Measurements from ENCODE around the gene HERC2. TPM values are rescaled to one million over a fixed set of nuclear protein-coding genes. Genes with fewer than 3 reads are reported as not detected.

HERC2 gene
- total and polyA plus RNA-seq, 4 donors, result 17.9 to 76.0 (median 39.8) TPM

DNA sequence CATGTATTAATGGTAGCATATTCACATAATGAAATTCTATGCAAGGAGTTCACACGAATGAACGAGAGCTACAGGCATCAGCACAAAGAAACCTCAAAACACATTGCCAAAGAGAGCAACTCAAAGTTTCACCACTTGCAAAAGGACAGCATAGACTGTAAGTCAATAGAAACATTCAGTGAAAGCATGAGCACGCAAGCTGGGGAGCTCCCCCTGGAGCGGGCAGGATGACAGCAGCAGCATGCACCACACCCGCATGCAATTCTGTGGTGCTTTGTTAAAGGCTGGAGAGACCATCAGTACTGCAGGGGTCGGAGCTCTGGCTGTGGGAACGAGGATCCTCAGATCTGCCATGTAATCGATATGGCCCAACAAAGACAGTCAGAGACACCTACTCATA is 241.6 kb downstream of the HERC2 start:
- WGBS, 2 donors, result 78% methylated on average over 8 of the region's 8 CpGs
- H3K4me3 ChIP-seq, result no peak overlapping the region
- H3K27me3 ChIP-seq (ENCODE audit: control insufficient read depth in 3 of 3, insufficient read depth in 3 of 3, low read length in 2 of 3), result no peaks in the 10 kb centered on the region
- DNase-seq (peak in 2 of 3 donors; percentile 18 to 33), ATAC-seq (ENCODE audit: insufficient read depth, low FRiP score) (no peak)
- H3K36me3 ChIP-seq (ENCODE audit: control insufficient read depth in 4 of 4, insufficient read depth in 4 of 4, low read length in 4 of 4), result peaks cover 0 to 4% (median 2%) of the 10 kb centered on the region in 4 donors
- TF ChIP-seq, protein P1, sequence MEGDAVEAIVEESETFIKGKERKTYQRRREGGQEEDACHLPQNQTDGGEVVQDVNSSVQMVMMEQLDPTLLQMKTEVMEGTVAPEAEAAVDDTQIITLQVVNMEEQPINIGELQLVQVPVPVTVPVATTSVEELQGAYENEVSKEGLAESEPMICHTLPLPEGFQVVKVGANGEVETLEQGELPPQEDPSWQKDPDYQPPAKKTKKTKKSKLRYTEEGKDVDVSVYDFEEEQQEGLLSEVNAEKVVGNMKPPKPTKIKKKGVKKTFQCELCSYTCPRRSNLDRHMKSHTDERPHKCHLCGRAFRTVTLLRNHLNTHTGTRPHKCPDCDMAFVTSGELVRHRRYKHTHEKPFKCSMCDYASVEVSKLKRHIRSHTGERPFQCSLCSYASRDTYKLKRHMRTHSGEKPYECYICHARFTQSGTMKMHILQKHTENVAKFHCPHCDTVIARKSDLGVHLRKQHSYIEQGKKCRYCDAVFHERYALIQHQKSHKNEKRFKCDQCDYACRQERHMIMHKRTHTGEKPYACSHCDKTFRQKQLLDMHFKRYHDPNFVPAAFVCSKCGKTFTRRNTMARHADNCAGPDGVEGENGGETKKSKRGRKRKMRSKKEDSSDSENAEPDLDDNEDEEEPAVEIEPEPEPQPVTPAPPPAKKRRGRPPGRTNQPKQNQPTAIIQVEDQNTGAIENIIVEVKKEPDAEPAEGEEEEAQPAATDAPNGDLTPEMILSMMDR (IDR thresholded peaks at IDR 0.05; ENCODE audit: control extremely low read depth, extremely low read depth), result no peak
- peaks cover 0 to 9% (median 0%) of the 10 kb centered on the region in 4 donors for H3K9me3 ChIP-seq (ENCODE audit: control insufficient read depth in 4 of 4, insufficient read depth in 3 of 4, low read length in 3 of 4)
- H3K4me1 ChIP-seq (ENCODE audit: control insufficient read depth in 5 of 5, insufficient read depth in 5 of 5, low read length in 5 of 5), result no peaks in the 10 kb centered on the region
- no peak overlapping the region for H3K9ac ChIP-seq (ENCODE audit: insufficient read depth in 1 of 2, low read length in 2 of 2)
- H3K27ac ChIP-seq (ENCODE audit: low read depth in 1 of 2, low read length in 1 of 2), result no peak overlapping the region

DNA sequence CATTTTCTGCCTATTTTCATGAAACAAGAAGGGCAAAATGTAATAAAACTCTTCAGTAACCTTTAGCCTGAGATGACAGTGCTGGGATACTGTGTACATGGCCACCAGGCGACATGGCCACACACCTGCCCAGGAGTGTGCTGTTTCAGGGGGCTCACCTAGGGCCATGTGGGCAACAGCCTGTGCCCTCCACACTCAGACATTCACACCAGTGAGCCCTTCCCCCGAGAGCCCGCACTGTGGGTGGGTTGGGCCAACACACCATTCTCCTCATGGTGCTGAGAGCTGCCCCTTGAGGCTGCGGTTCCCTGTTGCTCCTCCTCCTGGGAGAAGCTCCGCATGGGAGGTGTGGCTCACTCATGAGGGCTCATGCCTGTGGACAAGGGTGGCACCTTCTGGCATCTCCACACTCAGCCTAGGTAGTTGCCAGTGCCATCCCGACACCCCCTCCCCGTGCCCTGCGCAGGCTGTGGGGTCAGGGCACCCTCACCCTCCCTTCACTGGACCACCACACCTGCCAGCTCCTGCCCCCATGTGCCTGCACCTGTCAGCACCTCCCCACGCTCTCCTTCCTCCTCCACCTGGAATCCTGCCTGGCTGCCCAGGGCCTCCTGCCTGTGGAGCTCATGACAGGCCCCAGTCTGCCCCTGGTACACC is 242.5 kb downstream of the HERC2 start:
- Histone ChIP-seq H3K36me3 (ENCODE audit: control insufficient read depth in 4 of 4, insufficient read depth in 4 of 4, low read length in 4 of 4) (peaks cover 0 to 4% (median 2%) of the 10 kb centered on the region in 4 donors), H3K4me3 (no peak overlapping the region), H3K4me1 (ENCODE audit: control insufficient read depth in 5 of 5, insufficient read depth in 5 of 5, low read length in 5 of 5) (no peaks in the 10 kb centered on the region), H3K9me3 (ENCODE audit: control insufficient read depth in 4 of 4, insufficient read depth in 3 of 4, low read length in 3 of 4) (peaks cover 0 to 9% (median 0%) of the 10 kb centered on the region in 4 donors), H3K27ac (ENCODE audit: low read depth in 1 of 2, low read length in 1 of 2) (no peak overlapping the region), H3K27me3 (ENCODE audit: control insufficient read depth in 3 of 3, insufficient read depth in 3 of 3, low read length in 2 of 3) (no peaks in the 10 kb centered on the region), H3K9ac (ENCODE audit: insufficient read depth in 1 of 2, low read length in 2 of 2) (no peak overlapping the region)
- ATAC-seq (ENCODE audit: insufficient read depth, low FRiP score) (no peak), DNase-seq (no peak)
- TF ChIP-seq, protein P1 (IDR thresholded peaks at IDR 0.05; ENCODE audit: control extremely low read depth, extremely low read depth), result no peak
- WGBS, 2 donors, result 84 to 90% methylated on average over 9 of the region's 9 CpGs

DNA sequence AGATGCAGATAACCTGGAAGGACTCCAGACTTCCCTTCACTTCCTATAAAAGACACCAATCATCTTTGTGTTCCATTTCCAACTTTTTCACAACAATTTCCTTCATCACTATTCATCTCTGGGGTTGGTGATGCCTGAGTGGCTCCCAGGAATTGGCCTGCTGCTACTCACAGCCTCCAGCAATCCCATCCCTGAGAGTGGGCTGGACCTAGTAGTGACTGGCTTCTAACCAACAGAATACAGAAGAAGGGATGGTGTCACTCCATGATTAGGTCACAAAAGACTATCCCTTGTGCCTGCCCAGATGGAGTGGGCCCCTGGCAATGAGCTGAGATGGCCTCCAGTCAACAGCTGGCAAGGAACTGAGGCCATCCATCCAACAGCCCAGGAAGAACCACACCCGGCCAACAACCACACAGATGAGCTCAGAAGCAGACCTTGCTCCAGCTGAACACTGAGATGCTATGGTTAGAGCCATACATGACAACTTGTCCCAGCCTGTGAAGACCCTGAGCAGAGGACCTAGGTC is 243.7 kb downstream of the HERC2 start:
- Histone ChIP-seq H3K4me3 (no peak overlapping the region), H3K9me3 (ENCODE audit: control insufficient read depth in 4 of 4, insufficient read depth in 3 of 4, low read length in 3 of 4) (peaks cover 0 to 7% (median 0%) of the 10 kb centered on the region in 4 donors), H3K9ac (ENCODE audit: insufficient read depth in 1 of 2, low read length in 2 of 2) (no peak overlapping the region), H3K27me3 (ENCODE audit: control insufficient read depth in 3 of 3, insufficient read depth in 3 of 3, low read length in 2 of 3) (no peaks in the 10 kb centered on the region), H3K36me3 (ENCODE audit: control insufficient read depth in 4 of 4, insufficient read depth in 4 of 4, low read length in 4 of 4) (peaks cover 0 to 4% (median 2%) of the 10 kb centered on the region in 4 donors), H3K27ac (ENCODE audit: low read depth in 1 of 2, low read length in 1 of 2) (no peak overlapping the region), H3K4me1 (ENCODE audit: control insufficient read depth in 5 of 5, insufficient read depth in 5 of 5, low read length in 5 of 5) (no peaks in the 10 kb centered on the region)
- ATAC-seq (ENCODE audit: insufficient read depth, low FRiP score) (no peak), DNase-seq (no peak)
- TF ChIP-seq, protein P1 (IDR thresholded peaks at IDR 0.05; ENCODE audit: control extremely low read depth, extremely low read depth), result no peak
- WGBS, 2 donors, result 80 to 81% methylated on average over 1 of the region's 1 CpG
